ENCODE measurements around the gene ATP5PB. TPM values are rescaled to one million over a fixed set of nuclear protein-coding genes. Genes with fewer than 3 reads are reported as not detected.
A peak's percentile ranks its signal among the peaks of the same experiment; 100 is the strongest.

Gene ATP5PB
- total RNA-seq: 100 to 1,000 TPM; 272 to 286 TPM

- Mint-ChIP-seq H3K36me3 (ENCODE audit: low read depth) (peaks cover 54% of the 10 kb centered on the region), H3K27me3 (no peaks in the 10 kb centered on the region), H3K4me3 (peak within 1 kb of the TSS; percentile 100), H3K9me3 (no peaks in the 10 kb centered on the region), H3K27ac (peak within 1 kb of the TSS; percentile 95), H3K4me1 (peaks cover 75% of the 10 kb centered on the region)
- DNase-seq: peak; percentile 94
- ChIA-PET POLR2A (interaction anchor here (0.7 to 8.9 kb wide), 27 partner anchors 9 to 1169 kb away, joined by 3 to 137 read pairs (median 4); partner anchors contain the start of genes C1orf162, DDX20, INKA2 and RAP1A), CTCF (interaction anchor here (1.0 to 5.5 kb wide), 12 partner anchors 9 to 311 kb away, joined by 3 to 28 read pairs (median 3); no protein-coding TSS in a partner anchor)
Observed at GRCh38 chr1:111448918-111449702, at the start of gene ATP5PB, which contains the start of gene WDR77. TSS of gene ATP5PB (plus strand) at chr1:111449464. CDS start at chr1:111449542, 78 bp downstream. TSS of gene WDR77 (minus strand) at chr1:111449256. CDS start at chr1:111449169, 87 bp downstream.

- Mint-ChIP-seq H3K27ac (no peak overlapping the region), H3K36me3 (ENCODE audit: low read depth) (no peaks in the 10 kb centered on the region), H3K4me1 (peaks cover 8% of the 10 kb centered on the region), H3K27me3 (peaks cover 43% of the 10 kb centered on the region), H3K4me3 (no peak overlapping the region), H3K9me3 (peaks cover 4% of the 10 kb centered on the region)
- CTCF ChIA-PET: interaction anchor here (0.5 to 5.5 kb wide), 22 partner anchors 9 to 502 kb away, joined by 3 to 64 read pairs (median 5); no protein-coding TSS in a partner anchor
- peak; percentile 45 for DNase-seq
- POLR2A ChIA-PET: interaction anchor here (0.9 to 2.2 kb wide), 3 partner anchors 177 to 185 kb away, joined by 3 to 6 read pairs (median 3); no protein-coding TSS in a partner anchor
Observed at GRCh38 chr1:111399792-111400610, 49.3 kb upstream of the ATP5PB start.

GRCh38 chr1:111402083-111402482 lies 47.2 kb upstream of the ATP5PB start:
- H3K27ac Mint-ChIP-seq: no peak overlapping the region
- peaks cover 29% of the 10 kb centered on the region for H3K27me3 Mint-ChIP-seq
- POLR2A ChIA-PET: no interaction called here
- peaks cover 4% of the 10 kb centered on the region for H3K9me3 Mint-ChIP-seq
- DNase-seq: no peak
- no peak overlapping the region for H3K4me3 Mint-ChIP-seq
- H3K36me3 Mint-ChIP-seq (ENCODE audit: low read depth): no peaks in the 10 kb centered on the region
- CTCF ChIA-PET: interaction anchor here (0.5 to 5.5 kb wide), 10 partner anchors 11 to 942 kb away, joined by 3 to 64 read pairs (median 3); no protein-coding TSS in a partner anchor
- H3K4me1 Mint-ChIP-seq: peaks cover 22% of the 10 kb centered on the region

GRCh38 chr1:111404588-111404987 lies 44.7 kb upstream of the ATP5PB start:
- Mint-ChIP-seq H3K9me3 (no peaks in the 10 kb centered on the region), H3K27ac (no peak overlapping the region), H3K4me1 (peaks cover 23% of the 10 kb centered on the region), H3K27me3 (peaks cover 17% of the 10 kb centered on the region), H3K4me3 (no peak overlapping the region), H3K36me3 (ENCODE audit: low read depth) (no peaks in the 10 kb centered on the region)
- DNase-seq: no peak
- CTCF ChIA-PET: interaction anchor here (0.9 to 1.5 kb wide), 2 partner anchors 350 to 374 kb away, joined by 3 to 4 read pairs; no protein-coding TSS in a partner anchor
- POLR2A ChIA-PET: no interaction called here

GRCh38 chr1:111406321-111406768 lies 42.9 kb upstream of the ATP5PB start:
- peaks cover 19% of the 10 kb centered on the region for H3K4me1 Mint-ChIP-seq
- POLR2A ChIA-PET: interaction anchor here (1.1 kb wide), 2 partner anchors 101 to 190 kb away, joined by 3 read pairs; no protein-coding TSS in a partner anchor
- CTCF ChIA-PET: interaction anchor here (1.0 to 1.9 kb wide), 2 partner anchors 183 to 363 kb away, joined by 3 to 6 read pairs; no protein-coding TSS in a partner anchor
- H3K9me3 Mint-ChIP-seq: no peaks in the 10 kb centered on the region
- H3K27me3 Mint-ChIP-seq: peaks cover 11% of the 10 kb centered on the region
- no peak overlapping the region for H3K27ac Mint-ChIP-seq
- DNase-seq: peak; percentile 48
- H3K36me3 Mint-ChIP-seq (ENCODE audit: low read depth): no peaks in the 10 kb centered on the region
- H3K4me3 Mint-ChIP-seq: no peak overlapping the region

GRCh38 chr1:111407301-111407700 lies 42.0 kb upstream of the ATP5PB start:
- H3K27me3 Mint-ChIP-seq: peaks cover 5% of the 10 kb centered on the region
- H3K36me3 Mint-ChIP-seq (ENCODE audit: low read depth): no peaks in the 10 kb centered on the region
- H3K4me1 Mint-ChIP-seq: peaks cover 18% of the 10 kb centered on the region
- no peaks in the 10 kb centered on the region for H3K9me3 Mint-ChIP-seq
- DNase-seq: no peak
- CTCF ChIA-PET: no interaction called here
- no peak overlapping the region for H3K27ac Mint-ChIP-seq
- POLR2A ChIA-PET: no interaction called here
- H3K4me3 Mint-ChIP-seq: no peak overlapping the region

- H3K27me3 Mint-ChIP-seq: peaks cover 5% of the 10 kb centered on the region
- H3K27ac Mint-ChIP-seq: no peak overlapping the region
- POLR2A ChIA-PET: interaction anchor here (0.6 kb wide), 1 partner anchor 199 kb away, joined by 3 read pairs; no protein-coding TSS in a partner anchor
- H3K9me3 Mint-ChIP-seq: no peaks in the 10 kb centered on the region
- H3K4me3 Mint-ChIP-seq: no peak overlapping the region
- CTCF ChIA-PET: interaction anchor here (1.1 kb wide), 1 partner anchor 13 kb away, joined by 7 read pairs; no protein-coding TSS in a partner anchor
- no peak for DNase-seq
- H3K4me1 Mint-ChIP-seq: no peaks in the 10 kb centered on the region
- H3K36me3 Mint-ChIP-seq (ENCODE audit: low read depth): no peaks in the 10 kb centered on the region
Observed at GRCh38 chr1:111412839-111413238, 36.4 kb upstream of the ATP5PB start.

- H3K27me3 Mint-ChIP-seq: peaks cover 5% of the 10 kb centered on the region
- ChIA-PET CTCF (no interaction called here), POLR2A (no interaction called here)
- no peak overlapping the region for H3K27ac Mint-ChIP-seq
- no peaks in the 10 kb centered on the region for H3K9me3 Mint-ChIP-seq
- H3K4me1 Mint-ChIP-seq: no peaks in the 10 kb centered on the region
- no peak overlapping the region for H3K4me3 Mint-ChIP-seq
- no peak for DNase-seq
- no peaks in the 10 kb centered on the region for H3K36me3 Mint-ChIP-seq (ENCODE audit: low read depth)
Observed at GRCh38 chr1:111414756-111415155, 34.5 kb upstream of the ATP5PB start.

GRCh38 chr1:111415461-111415860 lies 33.8 kb upstream of the ATP5PB start:
- H3K36me3 Mint-ChIP-seq (ENCODE audit: low read depth): no peaks in the 10 kb centered on the region
- H3K4me3 Mint-ChIP-seq: no peak overlapping the region
- no peak overlapping the region for H3K27ac Mint-ChIP-seq
- ChIA-PET POLR2A (interaction anchor here (1.2 kb wide), 1 partner anchor 10 kb away, joined by 4 read pairs; no protein-coding TSS in a partner anchor), CTCF (no interaction called here)
- no peaks in the 10 kb centered on the region for H3K9me3 Mint-ChIP-seq
- H3K27me3 Mint-ChIP-seq: peaks cover 5% of the 10 kb centered on the region
- no peaks in the 10 kb centered on the region for H3K4me1 Mint-ChIP-seq
- no peak for DNase-seq

GRCh38 chr1:111417755-111418154 lies 31.5 kb upstream of the ATP5PB start:
- DNase-seq: no peak
- Mint-ChIP-seq H3K9me3 (no peaks in the 10 kb centered on the region), H3K4me3 (no peak overlapping the region), H3K27me3 (peaks cover 2% of the 10 kb centered on the region), H3K27ac (no peak overlapping the region), H3K4me1 (no peaks in the 10 kb centered on the region), H3K36me3 (ENCODE audit: low read depth) (no peaks in the 10 kb centered on the region)
- CTCF ChIA-PET: interaction anchor here (1.2 to 1.6 kb wide), 3 partner anchors 17 to 220 kb away, joined by 3 to 4 read pairs (median 3); no protein-coding TSS in a partner anchor
- POLR2A ChIA-PET: interaction anchor here (0.5 kb wide), 1 partner anchor 58 kb away, joined by 3 read pairs; no protein-coding TSS in a partner anchor

- ChIA-PET CTCF (interaction anchor here (1.6 kb wide), 1 partner anchor 89 kb away, joined by 3 read pairs; no protein-coding TSS in a partner anchor), POLR2A (no interaction called here)
- H3K9me3 Mint-ChIP-seq: no peaks in the 10 kb centered on the region
- no peaks in the 10 kb centered on the region for H3K27me3 Mint-ChIP-seq
- DNase-seq: no peak
- no peaks in the 10 kb centered on the region for H3K4me1 Mint-ChIP-seq
- no peak overlapping the region for H3K27ac Mint-ChIP-seq
- H3K4me3 Mint-ChIP-seq: no peak overlapping the region
- no peaks in the 10 kb centered on the region for H3K36me3 Mint-ChIP-seq (ENCODE audit: low read depth)
Observed at GRCh38 chr1:111419037-111419436, 30.2 kb upstream of the ATP5PB start.

- Mint-ChIP-seq H3K4me1 (no peaks in the 10 kb centered on the region), H3K36me3 (ENCODE audit: low read depth) (no peaks in the 10 kb centered on the region), H3K9me3 (no peaks in the 10 kb centered on the region), H3K27me3 (no peaks in the 10 kb centered on the region), H3K4me3 (no peak overlapping the region), H3K27ac (no peak overlapping the region)
- POLR2A ChIA-PET: no interaction called here
- CTCF ChIA-PET: no interaction called here
- no peak for DNase-seq
Observed at GRCh38 chr1:111420377-111420776, 28.9 kb upstream of the ATP5PB start.

Measured in activated CD4-positive, alpha-beta memory T cell treated with anti-CD3 and anti-CD28 coated beads, Interleukin-2, amount 10 ng/mL, durations not matched to agents 7 days and 5 days (primary cell).